K562 (cell line): ENCODE results near the gene GPR4. TPM values are rescaled to one million over a fixed set of nuclear protein-coding genes. Genes with fewer than 3 reads are reported as not detected.

Source experiments
- ATF4 ChIP-seq: fragments of 450-650 bp; formaldehyde crosslinking; IDR thresholded peaks from 2 replicates; pipeline ENCODE4 v1.4.0; 2022; ENCODE audit warnings: mild to moderate bottlenecking, moderate library complexity
- CREB3 ChIP-seq: fragments of 450-650 bp; conservative IDR thresholded peaks from 2 replicates; pipeline ENCODE4 v1.6.1; 2016; ENCODE audit warnings: missing genetic modification characterization, low read depth, mild to moderate bottlenecking, missing compliant biosample characterization, moderate library complexity
- FOSL1 ChIP-seq: fragments of 200-800 bp; sonication (Bioruptor generic); conservative IDR thresholded peaks from 2 replicates; pipeline ENCODE4 v1.6.1; 2016; ENCODE audit warnings: missing genetic modification characterization, missing compliant biosample characterization
- HSF4 ChIP-seq: fragments of 250-450 bp; sonication (Bioruptor Pico); IDR thresholded peaks from 2 replicates; pipeline ENCODE4 v2.1.2; 2022; ENCODE audit warnings: mild to moderate bottlenecking, moderate library complexity, borderline replicate concordance
- ID3 ChIP-seq, 2 experiments: fragments of 250-450 bp in 1 of 2; fragments of 450-650 bp in 1 of 2; sonication (Bioruptor Pico) in 1 of 2; IDR thresholded peaks; 2 replicates each; pipeline versions ENCODE4 v1.6.1 to v1.8.0; 2016 to 2021; ENCODE audit warnings: mild to moderate bottlenecking in 2 of 2, moderate library complexity in 2 of 2, missing compliant biosample characterization in 1 of 2, missing genetic modification characterization in 1 of 2
- KDM2B ChIP-seq: fragments of 250-450 bp; sonication (Bioruptor Pico); IDR thresholded peaks from 2 replicates; pipeline ENCODE4 v1.8.0; 2021; ENCODE audit warnings: mild to moderate bottlenecking, moderate library complexity
- MXD1 ChIP-seq: fragments of 250-450 bp; sonication (Bioruptor Pico); IDR thresholded peaks from 2 replicates; pipeline ENCODE4 v1.8.0; 2021; ENCODE audit warnings: borderline replicate concordance, mild to moderate bottlenecking, moderate library complexity; ENCODE audit not compliant: poor library complexity, severe bottlenecking
- MYNN ChIP-seq, 2 experiments: sonication (generic); formaldehyde crosslinking in 1 of 2; IDR thresholded peaks; 2 replicates each; pipeline versions ENCODE4 v1.5.0 to v1.6.1; 2016 to 2020; ENCODE audit warnings: antibody characterized with exemption in 1 of 2, missing genetic modification reagents in 1 of 2
- PBX2 ChIP-seq, 2 experiments: IDR thresholded peaks in 1 of 2; conservative IDR thresholded peaks in 1 of 2; 2 replicates each; pipeline ENCODE4 v1.6.1; 2016; ENCODE audit warnings: low read depth in 2 of 2, mild to moderate bottlenecking in 1 of 2, missing compliant biosample characterization in 1 of 2, missing genetic modification characterization in 1 of 2, moderate library complexity in 1 of 2
- PHTF2 ChIP-seq: fragments of 250-450 bp; sonication (Bioruptor Pico); IDR thresholded peaks from 2 replicates; pipeline ENCODE4 v1.5.0; 2021; ENCODE audit warnings: mild to moderate bottlenecking
- SAP30 ChIP-seq: fragments of 200-600 bp; sonication (generic); IDR thresholded peaks from 2 replicates; pipeline ENCODE4 v1.6.1; 2012; ENCODE audit warnings: borderline replicate concordance, low read depth, mild to moderate bottlenecking, moderate library complexity, low read length, control low read depth, inconsistent platforms; ENCODE audit not compliant: insufficient read depth, poor library complexity, severe bottlenecking
- ZC3H4 ChIP-seq: sonication (generic); formaldehyde crosslinking; IDR thresholded peaks from 2 replicates; pipeline ENCODE4 v1.9.0; 2021; ENCODE audit warnings: missing genetic modification reagents, borderline replicate concordance
- ZNF133 ChIP-seq: fragments of 250-450 bp; sonication (Bioruptor Pico); IDR thresholded peaks from 2 replicates; pipeline ENCODE4 v1.4.0; 2020; ENCODE audit warnings: mild to moderate bottlenecking
- ZNF354B ChIP-seq: fragments of 250-450 bp; sonication (Bioruptor Pico); IDR thresholded peaks from 2 replicates; pipeline ENCODE4 v1.4.0; 2020
- ZNF644 ChIP-seq: fragments of 200-800 bp; sonication (Bioruptor generic); IDR thresholded peaks from 2 replicates; pipeline ENCODE4 v1.6.1; 2016; ENCODE audit warnings: low read depth, missing genetic modification characterization, missing compliant biosample characterization
- ZNF740 ChIP-seq, 3 experiments: fragments of 200-800 bp in 1 of 3; sonication (Bioruptor generic) in 1 of 3; sonication (generic) in 1 of 3; formaldehyde crosslinking in 1 of 3; IDR thresholded peaks; 2 replicates each; pipeline versions ENCODE4 v1.6.1 to v1.8.0; 2016 to 2022; ENCODE audit warnings: mild to moderate bottlenecking in 2 of 3, missing compliant biosample characterization in 2 of 3, missing genetic modification characterization in 2 of 3, missing genetic modification reagents in 1 of 3
- ZNF778 ChIP-seq: fragments of 450-650 bp; formaldehyde crosslinking; IDR thresholded peaks from 2 replicates; pipeline ENCODE4 v1.4.0; 2020; ENCODE audit warnings: mild to moderate bottlenecking, moderate library complexity
- polyA plus RNA-seq, 8 experiments: library from polyadenylated mRNA; depleted of rRNA in 4 of 8; stranded (reverse) in 5 of 8; unstranded in 3 of 8; fragments of >200 nt; fragmentation: Nextera tagmentation in 2 of 8; fragmentation: Illumina TruSeq in 1 of 8; extraction: Ambion mirVana in 2 of 8; extraction: Trizol in 1 of 8; gene quantifications; 2 replicates each; pipeline versions ENCODE4 v1.2.1 to v1.2.3, GENCODE V29; 2011 to 2014; ENCODE audit warnings: inconsistent platforms in 1 of 8, missing spikeins in 1 of 8
- total RNA-seq, 7 experiments: library from RNA; depleted of rRNA in 6 of 7; stranded (reverse); fragments of >200 nt in 6 of 7; fragmentation: Illumina TruSeq in 2 of 7; extraction: Trizol in 2 of 7; gene quantifications; 2 replicates each; pipeline versions ENCODE4 v1.2.1 to v1.2.3, GENCODE V29; 2011 to 2021; ENCODE audit warnings: low replicate concordance in 1 of 7

GPR4 gene
- total and polyA plus RNA-seq, 9 of the 15 experiments (the other 6 are each of a cell fraction or from before 2014, with no cell fraction given), result 0.03 to 0.09 (median 0.04) TPM; not detected in 5

GRCh38 chr19:45587873-45588272, 14.1 kb downstream of the GPR4 start (continued):
- TF ChIP-seq MXD1 (no peak), CREB3 (peak; percentile 55; the same call in 1 of the 2 replicates), MYNN (IDR thresholded peaks at IDR 0.05) (no peak), MYNN (CRISPR knock-in tag; IDR thresholded peaks at IDR 0.05) (no peak), PHTF2 (CRISPR knock-in tag) (no peak), ZNF778 (no peak), FOSL1 (tag) (peak; percentile 72), ZNF133 (CRISPR knock-in tag) (no peak), ATF4 (0 out of 2 replicates have a peak, but pooled peaks have one; percentile 9), KDM2B (no peak), SAP30 (no peak), ZNF740 (CRISPR knock-in tag; IDR thresholded peaks at IDR 0.05) (no peak), ZNF740 (tag; IDR thresholded peaks at IDR 0.05) (peak in 1 of 2 experiments; percentile 47; a peak in 1 of 4 replicates), PBX2 (CRISPR knock-in tag; IDR thresholded peaks at IDR 0.05; ENCODE audit: low read depth) (no peak), PBX2 (tag; conservative IDR thresholded peaks at IDR 0.05; ENCODE audit: low read depth) (no peak), ID3 (CRISPR knock-in tag; IDR thresholded peaks at IDR 0.05) (no peak), ID3 (tag; IDR thresholded peaks at IDR 0.05) (peak; percentile 65), ZNF354B (CRISPR knock-in tag) (no peak), ZNF644 (tag) (0 out of 2 replicates have a peak, but pooled peaks have one; percentile 41), HSF4 (no peak), ZC3H4 (no peak)
